Adrenal gland (tissue), 12 donors: Measurements from ENCODE around the gene UBE2E1. TPM values are rescaled to one million over a fixed set of nuclear protein-coding genes. Genes with fewer than 3 reads are reported as not detected.

Experiments
- DNase-seq, 7 donors: peaks; one replicate each; pipeline ENCODE4 v3.0.0-alpha.2; 2019 to 2020
- H3K27ac ChIP-seq, 5 donors: fragments of 200-600 bp; sonication (generic) in 4 of 5; 1 replicate in 3 of 5; 2 replicates in 2 of 5; pipeline versions ENCODE4 v1.5.1 to v1.8.0; 2016 to 2020; ENCODE audit warnings: mild to moderate bottlenecking in 1 of 5
- H3K27me3 ChIP-seq: fragments of 200-600 bp; 2 replicates; pipeline ENCODE4 v1.8.0; 2021
- H3K36me3 ChIP-seq, 2 donors: fragments of 200-600 bp; replicated peaks in 1 of 2; 1 replicate in 1 of 2; 2 replicates in 1 of 2; pipeline versions ENCODE4 v1.5.1 to v1.8.0; 2018 to 2022
- H3K4me1 ChIP-seq, 2 donors: fragments of 200-600 bp; replicated peaks in 1 of 2; 1 replicate in 1 of 2; 2 replicates in 1 of 2; pipeline versions ENCODE4 v1.5.1 to v1.8.0; 2018 to 2021
- H3K4me3 ChIP-seq, 4 donors: fragments of 200-600 bp; sonication (generic) in 3 of 4; one replicate each; pipeline ENCODE4 v1.5.1; 2016 to 2018
- H3K9me3 ChIP-seq, 3 donors: fragments of 200-600 bp; sonication (generic) in 1 of 3; replicated peaks in 1 of 3; 1 replicate in 2 of 3; 2 replicates in 1 of 3; pipeline versions ENCODE4 v1.5.1 to v1.8.0; 2016 to 2021
- POLR2A ChIP-seq, 2 donors: fragments of 450-650 bp; IDR thresholded peaks; one replicate each; pipeline ENCODE4 v1.6.1; 2017; ENCODE audit warnings: antibody characterized with exemption in 2 of 2, mild to moderate bottlenecking in 2 of 2, moderate library complexity in 1 of 2
- WGBS, 4 donors: extraction: QIAGEN DNeasy Blood & Tissue Kit in 2 of 4; methylation state at CpG; one replicate each; pipeline versions ENCODE4 v1.1.5 to v1.1.7; 2013 to 2017; 5-methylcytosine and 5-hydroxymethylcytosine counted together
- intact Hi-C, 2 donors: fragments of 100-400 bp; cut with DNase I; formaldehyde crosslinking; loops; one replicate each; pipeline versions ENCODE4 v1.14.1 to v1.15.0; 2022 to 2023
- polyA plus RNA-seq, 3 donors: library from polyadenylated mRNA; stranded (reverse); fragments of 200-250 nt in 2 of 3; fragments of 350-450 nt in 1 of 3; fragmentation: Illumina TruSeq in 1 of 3; extraction: RNeasy Lipid Tissue Mini Kit (QIAGEN cat#74804) in 1 of 3; gene quantifications; one replicate each; pipeline ENCODE4 v1.2.3, GENCODE V29; 2013 to 2014
- total RNA-seq, 9 donors: library from RNA; depleted of rRNA in 4 of 9; stranded (reverse); fragments of >200 nt in 4 of 9; fragments of 120-200 nt in 1 of 9; fragmentation: NEBNext Ultra II Directional in 1 of 9; extraction: Animal tissue kit (Norgen Biotek cat#: 25700) in 1 of 9; gene quantifications; one replicate each; pipeline versions ENCODE4 v1.1.0 to v1.2.4, GENCODE V29; 2013 to 2023
- TF ChIP-seq, protein P1 (sequence below), 6 experiments: fragments of 450-650 bp in 4 of 6; fragments of 200-600 bp in 2 of 6; sonication (generic) in 1 of 6; IDR thresholded peaks; 1 replicate in 5 of 6; 2 replicates in 1 of 6; pipeline versions ENCODE4 v1.5.1 to v1.8.0; 2016 to 2021; ENCODE audit warnings: antibody characterized with exemption in 6 of 6, mild to moderate bottlenecking in 2 of 6, moderate library complexity in 1 of 6
- donor health status: healthy with polysubstance abuse.
- donor health status: Bipolar disorder and iron deficiency.
- donor health status: DM: yes; HTN: yes; CAD: no.
- donor health status: DM: no; HTN: no; CAD: no.
- donor health status: DM: no; HTN: no; CAD: no.
- donor health status: DM: yes; HTN: yes; CAD: no.

Gene UBE2E1
- total and polyA plus RNA-seq, 12 donors = 19.4 to 80.5 (median 59.9) TPM

DNA sequence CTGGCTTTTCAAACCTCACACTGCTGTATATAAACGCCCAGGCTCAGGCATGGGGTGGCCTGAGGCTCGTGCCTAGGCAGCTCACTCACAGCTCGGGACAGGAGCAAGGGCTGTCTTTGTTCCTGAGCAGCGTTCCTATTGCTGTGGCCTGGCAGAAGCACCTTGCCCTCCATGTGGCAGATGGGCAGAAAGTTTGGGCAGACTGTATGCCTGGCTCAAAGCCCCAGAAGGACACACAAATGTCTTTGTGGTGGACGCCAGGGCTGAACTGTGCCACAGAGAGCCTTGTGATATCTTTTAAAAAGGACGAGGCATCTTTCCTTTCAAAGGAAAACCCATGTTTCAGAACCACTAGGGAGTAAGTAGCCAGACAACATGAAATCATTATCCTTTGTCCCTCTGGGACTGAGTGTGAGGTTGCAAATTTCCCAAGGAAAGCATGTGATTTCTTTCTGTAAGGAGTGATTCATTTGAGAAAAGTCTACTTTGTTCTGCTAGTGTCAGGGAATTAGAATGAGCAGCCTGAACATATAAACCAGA, 29.3 kb upstream of the UBE2E1 start:
- no peaks in the 10 kb centered on the region for H3K9me3 ChIP-seq
- no peaks in the 10 kb centered on the region for H3K36me3 ChIP-seq
- no peak for DNase-seq
- no peak for TF ChIP-seq POLR2A (IDR thresholded peaks at IDR 0.05)
- TF ChIP-seq, protein P1, sequence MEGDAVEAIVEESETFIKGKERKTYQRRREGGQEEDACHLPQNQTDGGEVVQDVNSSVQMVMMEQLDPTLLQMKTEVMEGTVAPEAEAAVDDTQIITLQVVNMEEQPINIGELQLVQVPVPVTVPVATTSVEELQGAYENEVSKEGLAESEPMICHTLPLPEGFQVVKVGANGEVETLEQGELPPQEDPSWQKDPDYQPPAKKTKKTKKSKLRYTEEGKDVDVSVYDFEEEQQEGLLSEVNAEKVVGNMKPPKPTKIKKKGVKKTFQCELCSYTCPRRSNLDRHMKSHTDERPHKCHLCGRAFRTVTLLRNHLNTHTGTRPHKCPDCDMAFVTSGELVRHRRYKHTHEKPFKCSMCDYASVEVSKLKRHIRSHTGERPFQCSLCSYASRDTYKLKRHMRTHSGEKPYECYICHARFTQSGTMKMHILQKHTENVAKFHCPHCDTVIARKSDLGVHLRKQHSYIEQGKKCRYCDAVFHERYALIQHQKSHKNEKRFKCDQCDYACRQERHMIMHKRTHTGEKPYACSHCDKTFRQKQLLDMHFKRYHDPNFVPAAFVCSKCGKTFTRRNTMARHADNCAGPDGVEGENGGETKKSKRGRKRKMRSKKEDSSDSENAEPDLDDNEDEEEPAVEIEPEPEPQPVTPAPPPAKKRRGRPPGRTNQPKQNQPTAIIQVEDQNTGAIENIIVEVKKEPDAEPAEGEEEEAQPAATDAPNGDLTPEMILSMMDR (IDR thresholded peaks at IDR 0.05) = no peak
- no peaks in the 10 kb centered on the region for H3K4me1 ChIP-seq
- 43 to 81% (median 72%) methylated on average over 3 to 6 of the region's 6 CpGs for WGBS, 4 donors
- H3K4me3 ChIP-seq = no peak overlapping the region
- H3K27me3 ChIP-seq = no peaks in the 10 kb centered on the region
- peak overlapping the region in 1 of 5 donors; percentile 65 for H3K27ac ChIP-seq
- intact Hi-C loops = no loop called here

DNA sequence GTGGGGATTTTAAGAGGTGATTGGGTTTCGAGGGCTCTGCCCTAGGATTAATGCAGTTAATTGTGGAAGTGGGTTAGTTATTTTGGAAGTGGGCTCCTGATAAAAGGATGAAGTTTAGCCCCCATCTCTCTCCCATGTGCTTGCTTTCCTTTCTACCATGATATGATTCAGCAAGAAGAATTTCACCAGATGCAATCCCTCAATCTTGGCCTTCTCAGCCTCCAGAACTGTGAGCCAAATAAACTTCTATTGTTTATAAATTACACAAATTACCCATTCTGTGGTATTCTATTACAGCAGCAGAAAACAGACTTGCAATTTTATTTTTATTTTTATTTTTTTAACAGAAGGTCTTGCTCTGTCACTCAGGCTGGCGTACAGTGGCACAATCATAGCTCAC, 27.3 kb upstream of the UBE2E1 start:
- intact Hi-C loops = no loop called here
- no peaks in the 10 kb centered on the region for H3K4me1 ChIP-seq
- TF ChIP-seq POLR2A (IDR thresholded peaks at IDR 0.05) = no peak
- TF ChIP-seq, protein P1 (IDR thresholded peaks at IDR 0.05) = no peak
- H3K27me3 ChIP-seq = no peaks in the 10 kb centered on the region
- H3K4me3 ChIP-seq = no peak overlapping the region
- H3K36me3 ChIP-seq = no peaks in the 10 kb centered on the region
- H3K27ac ChIP-seq = no peak overlapping the region
- 73 to 86% (median 84%) methylated on average over 2 of the region's 2 CpGs for WGBS, 4 donors
- DNase-seq = no peak
- H3K9me3 ChIP-seq = no peaks in the 10 kb centered on the region

DNA sequence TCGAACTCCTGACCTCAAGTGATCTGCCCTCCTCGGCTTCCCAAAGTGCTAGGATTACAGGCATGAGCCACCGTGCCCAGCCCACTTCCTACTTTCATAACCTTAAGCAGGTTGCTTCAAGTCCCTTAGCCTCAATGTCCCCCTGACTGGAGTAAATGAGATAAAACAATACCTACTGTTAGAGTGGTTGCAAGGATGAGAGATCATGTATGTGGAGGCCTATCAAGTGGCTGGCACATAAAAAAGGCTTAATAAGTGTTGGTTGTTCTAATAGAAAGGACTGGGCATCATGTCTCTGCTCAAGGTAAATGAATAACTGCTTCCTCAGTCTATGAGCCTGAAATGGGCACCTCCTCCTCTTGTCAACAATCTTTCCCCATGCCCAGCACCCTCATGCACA, 25.9 kb upstream of the UBE2E1 start:
- DNase-seq = no peak
- no peak overlapping the region for H3K4me3 ChIP-seq
- no peaks in the 10 kb centered on the region for H3K4me1 ChIP-seq
- TF ChIP-seq POLR2A (IDR thresholded peaks at IDR 0.05) = no peak
- TF ChIP-seq, protein P1 (IDR thresholded peaks at IDR 0.05) = no peak
- H3K27me3 ChIP-seq = no peaks in the 10 kb centered on the region
- H3K9me3 ChIP-seq = no peaks in the 10 kb centered on the region
- 56 to 88% (median 70%) methylated on average over 3 of the region's 3 CpGs for WGBS, 4 donors
- intact Hi-C loops = no loop called here
- no peak overlapping the region for H3K27ac ChIP-seq
- no peaks in the 10 kb centered on the region for H3K36me3 ChIP-seq

DNA sequence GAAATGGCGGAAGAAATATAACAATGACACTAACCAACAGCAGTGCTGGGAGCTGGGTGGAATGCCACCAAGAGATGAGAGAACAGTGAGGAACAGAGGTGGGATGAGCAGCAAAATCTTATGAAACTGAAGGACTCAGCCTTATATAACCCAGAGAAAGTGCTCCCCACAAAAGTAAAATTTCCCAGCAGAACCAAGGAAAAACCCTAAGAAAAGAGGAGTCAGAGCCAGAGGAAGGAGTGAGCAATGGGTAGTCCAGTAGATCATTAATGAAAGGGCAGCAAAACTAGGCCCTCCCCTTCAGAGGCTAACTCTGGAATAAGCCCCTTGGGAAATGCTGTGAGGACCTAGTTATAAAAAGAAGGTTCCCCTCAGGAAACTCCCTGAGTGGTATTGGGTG, 24.7 kb upstream of the UBE2E1 start:
- intact Hi-C loops = no loop called here
- WGBS, 4 donors = 90 to 97% (median 94%) methylated on average over 1 of the region's 1 CpG
- Histone ChIP-seq H3K27me3 (no peaks in the 10 kb centered on the region), H3K36me3 (no peaks in the 10 kb centered on the region), H3K4me3 (no peak overlapping the region), H3K27ac (no peak overlapping the region), H3K9me3 (no peaks in the 10 kb centered on the region), H3K4me1 (no peaks in the 10 kb centered on the region)
- DNase-seq = no peak
- TF ChIP-seq POLR2A (IDR thresholded peaks at IDR 0.05) = no peak

DNA sequence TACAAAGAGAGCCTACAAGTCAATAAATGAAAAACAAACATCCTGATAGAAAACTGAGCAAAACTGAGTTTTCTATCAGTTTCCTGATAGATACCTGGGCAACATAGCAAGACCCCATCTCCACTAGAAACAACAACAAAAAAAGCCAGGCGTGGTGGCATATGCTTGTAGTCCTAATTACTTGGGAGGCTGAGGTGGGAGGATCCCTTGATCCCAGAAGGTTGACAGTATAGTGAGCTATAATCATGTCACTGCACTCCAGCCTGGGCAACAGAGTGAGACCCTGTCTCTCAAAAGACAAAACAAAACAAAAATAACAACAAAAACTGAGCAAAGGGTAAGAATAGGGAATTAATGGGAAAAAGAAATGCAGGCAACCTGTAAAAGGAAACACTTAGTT, 23.9 kb upstream of the UBE2E1 start:
- Histone ChIP-seq H3K4me3 (no peak overlapping the region), H3K27me3 (no peaks in the 10 kb centered on the region), H3K36me3 (no peaks in the 10 kb centered on the region), H3K9me3 (no peaks in the 10 kb centered on the region), H3K4me1 (no peaks in the 10 kb centered on the region), H3K27ac (no peak overlapping the region)
- no peak for DNase-seq
- TF ChIP-seq, protein P1 (IDR thresholded peaks at IDR 0.05) = no peak
- TF ChIP-seq POLR2A (IDR thresholded peaks at IDR 0.05) = no peak
- 89 to 100% (median 92%) methylated on average over 1 of the region's 1 CpG for WGBS, 4 donors
- intact Hi-C loops = no loop called here
